ENCODE measurements around the gene SORCS2. TPM values are rescaled to one million over a fixed set of nuclear protein-coding genes. Genes with fewer than 3 reads are reported as not detected.

The SORCS2 gene
- total and polyA plus RNA-seq, 2 of the 8 experiments (the other 6 are each of a cell fraction or from before 2014, with no cell fraction given): 0.36 to 1.8 TPM

DNA sequence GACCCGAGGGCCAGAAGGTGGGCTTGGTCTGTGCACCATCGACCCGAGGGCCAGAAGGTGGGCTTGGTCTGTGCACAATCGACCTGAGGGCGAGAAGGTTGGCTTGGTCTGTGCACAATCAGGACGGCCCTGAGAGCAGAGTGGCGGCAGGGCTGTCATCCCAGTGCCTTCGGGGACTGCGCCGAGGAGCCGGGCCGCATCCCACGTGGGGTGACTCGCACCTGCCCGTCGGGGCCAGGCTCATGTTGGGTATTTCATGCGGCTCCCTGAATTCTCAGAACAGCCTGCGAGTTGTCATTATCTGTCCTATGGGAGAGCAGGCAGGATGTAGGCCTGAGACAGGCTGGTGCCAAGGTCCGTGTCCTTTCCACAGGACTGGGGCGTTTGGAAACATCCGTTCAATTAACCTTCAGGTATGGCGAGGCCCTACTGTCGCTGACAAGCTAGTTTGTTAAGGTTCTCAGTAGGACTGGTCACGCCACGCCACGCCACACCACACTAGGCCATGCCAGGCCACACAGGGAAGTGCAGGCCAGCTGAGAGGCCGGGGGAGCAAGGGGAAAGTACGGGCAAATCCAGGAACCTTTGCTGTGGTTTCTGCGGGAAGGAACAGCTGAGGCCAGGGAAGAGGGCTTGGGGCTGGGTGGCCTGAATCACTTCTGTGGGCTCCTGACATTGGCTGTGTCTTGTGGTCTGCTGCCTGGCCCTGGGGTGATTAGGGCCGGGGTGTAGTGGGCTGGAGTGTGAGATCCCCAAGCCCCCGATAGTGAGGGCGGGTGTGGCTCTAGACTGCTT, 564.4 kb downstream of the SORCS2 start:
- Histone ChIP-seq H3K4me2 (ENCODE audit: insufficient read depth in 1 of 2, low read depth in 2 of 2, low read length in 2 of 2) (no peak overlapping the region), H4K20me1 (replicated peaks in 1 of 2; ENCODE audit: control insufficient read depth in 1 of 2, insufficient read depth in 2 of 2, low read length in 2 of 2) (peaks cover 0 to 3% of the 10 kb centered on the region in 2 experiments), H3K18ac (ENCODE audit: extremely low read depth, low read length) (no peak overlapping the region), H2BK5ac (ENCODE audit: low read depth, low read length) (no peak overlapping the region), H4K5ac (ENCODE audit: insufficient read length, low read depth, low read length) (no peak overlapping the region), H2BK20ac (ENCODE audit: low read length) (no peak overlapping the region), H3K36me3 (ENCODE audit: control insufficient read depth in 2 of 4, insufficient read depth in 4 of 4, low read length in 3 of 4) (no peaks in the 10 kb centered on the region), H3K23ac (ENCODE audit: insufficient read length) (no peak overlapping the region), H3K14ac (ENCODE audit: insufficient read length) (no peak overlapping the region), H3K9ac (replicated peaks in 1 of 4; ENCODE audit: extremely low read depth in 1 of 4, low read depth in 3 of 4, low read length in 3 of 4) (no peak overlapping the region), H3K27me3 (replicated peaks in 1 of 4; ENCODE audit: control insufficient read depth in 3 of 4, extremely low read depth in 1 of 4, insufficient read depth in 3 of 4, low read length in 3 of 4) (no peaks in the 10 kb centered on the region), H3K4me1 (replicated peaks in 1 of 4; ENCODE audit: control insufficient read depth in 3 of 4, insufficient read depth in 4 of 4, low read length in 3 of 4) (no peaks in the 10 kb centered on the region), H2AFZ (ENCODE audit: low read length) (no peak overlapping the region), H3K79me2 (ENCODE audit: control insufficient read depth in 1 of 2, insufficient read depth in 2 of 2, low read length in 2 of 2) (no peaks in the 10 kb centered on the region), H2AK5ac (ENCODE audit: low read depth, low read length) (no peak overlapping the region), H3K23me2 (ENCODE audit: low read depth, low read length) (no peaks in the 10 kb centered on the region), H2BK15ac (ENCODE audit: low read length) (no peak overlapping the region), H2BK12ac (ENCODE audit: low read depth, low read length) (no peak overlapping the region), H3K27ac (ENCODE audit: low read depth, low read length) (no peak overlapping the region), H3K9me3 (ENCODE audit: insufficient read depth in 2 of 2, low read depth in 1 of 2, low read length in 1 of 2) (no peaks in the 10 kb centered on the region), H3K79me1 (ENCODE audit: low read depth, low read length) (no peaks in the 10 kb centered on the region), H4K91ac (replicated peaks; ENCODE audit: insufficient read length, low read length) (no peak overlapping the region), H2BK120ac (replicated peaks; ENCODE audit: low read depth, low read length) (no peak overlapping the region), H4K8ac (ENCODE audit: extremely low read depth, insufficient read depth, low read length) (no peak overlapping the region), H3K56ac (replicated peaks; ENCODE audit: insufficient read length, low read depth, low read length) (no peak overlapping the region), H3K4ac (replicated peaks; ENCODE audit: insufficient read length, low read depth, low read length) (no peak overlapping the region), H3K4me3 (ENCODE audit: extremely low read depth in 1 of 4, insufficient read depth in 2 of 4, low read depth in 3 of 4, low read length in 4 of 4) (no peak overlapping the region)
- FAIRE-seq: no peak
- CTCF ChIA-PET (ENCODE audit: partially characterized antibody): interaction anchor here (1.0 to 1.5 kb wide), 3 partner anchors 8 to 207 kb away, joined by 3 to 5 read pairs (median 3); no protein-coding TSS in a partner anchor
- POLR2A ChIA-PET (ENCODE audit: partially characterized antibody): no interaction called here
- DNase-seq (ENCODE audit: low read depth in 1 of 2, low spot score in 2 of 2): no peak
- 93% methylated on average over 28 of the region's 32 CpGs; no CpG with 5 or more reads in 1 of the 2 experiments for WGBS, 2 experiments (ENCODE audit: extremely low coverage in 1 of 2, insufficient coverage in 1 of 2, insufficient read length in 1 of 2, insufficient replicate concordance in 2 of 2, low coverage in 1 of 2, low lambda C conversion rate in 2 of 2, missing lambda C conversion rate in 1 of 2)
- TF ChIP-seq KDM1A (IDR thresholded peaks at IDR 0.05; ENCODE audit: borderline replicate concordance, low read length): no peak
- no peak for TF ChIP-seq ZNF274 (IDR thresholded peaks at IDR 0.05; ENCODE audit: borderline replicate concordance, extremely low read depth, low read length)
- TF ChIP-seq RNF2 (IDR thresholded peaks at IDR 0.05; ENCODE audit: borderline replicate concordance, low read depth, low read length, missing control alignments, poor library complexity, severe bottlenecking): no peak
- TF ChIP-seq HDAC2 (IDR thresholded peaks at IDR 0.05; ENCODE audit: borderline replicate concordance in 1 of 2, low read depth in 2 of 2, low read length in 2 of 2): no peak
- no peak for TF ChIP-seq SIRT6 (IDR thresholded peaks at IDR 0.05; ENCODE audit: low read length)
- no peak for TF ChIP-seq CBX5 (IDR thresholded peaks at IDR 0.05; ENCODE audit: low read depth, low read length)
- no peak for TF ChIP-seq CTBP2 (IDR thresholded peaks at IDR 0.05; ENCODE audit: borderline replicate concordance, insufficient read depth, insufficient read length, low read length)
- no peak for TF ChIP-seq CREB1 (IDR thresholded peaks at IDR 0.05)
- no peak for TF ChIP-seq CHD2 (IDR thresholded peaks at IDR 0.05; ENCODE audit: low read length)
- no peak for TF ChIP-seq SAP30 (IDR thresholded peaks at IDR 0.05; ENCODE audit: insufficient read depth, insufficient replicate concordance, low read length)
- TF ChIP-seq POU5F1 (IDR thresholded peaks at IDR 0.05; ENCODE audit: low read depth, low read length): no peak
- no peak for TF ChIP-seq SIN3A (conservative IDR thresholded peaks at IDR 0.05 in 1 of 2, IDR thresholded peaks at IDR 0.05 in 1 of 2; ENCODE audit: low read depth in 1 of 2, low read length in 2 of 2)
